Activated CD4-positive, alpha-beta T cell treated with anti-CD3 and anti-CD28 coated beads for 24 hours (primary cell): ENCODE measurements around the gene MAST4.

Experiments used
- DNase-seq, 2 donors: peaks; one replicate each; pipeline ENCODE4 v3.0.0-alpha.2; 2020; ENCODE audit warnings: low read depth in 2 of 2

MAST4 gene

DNA sequence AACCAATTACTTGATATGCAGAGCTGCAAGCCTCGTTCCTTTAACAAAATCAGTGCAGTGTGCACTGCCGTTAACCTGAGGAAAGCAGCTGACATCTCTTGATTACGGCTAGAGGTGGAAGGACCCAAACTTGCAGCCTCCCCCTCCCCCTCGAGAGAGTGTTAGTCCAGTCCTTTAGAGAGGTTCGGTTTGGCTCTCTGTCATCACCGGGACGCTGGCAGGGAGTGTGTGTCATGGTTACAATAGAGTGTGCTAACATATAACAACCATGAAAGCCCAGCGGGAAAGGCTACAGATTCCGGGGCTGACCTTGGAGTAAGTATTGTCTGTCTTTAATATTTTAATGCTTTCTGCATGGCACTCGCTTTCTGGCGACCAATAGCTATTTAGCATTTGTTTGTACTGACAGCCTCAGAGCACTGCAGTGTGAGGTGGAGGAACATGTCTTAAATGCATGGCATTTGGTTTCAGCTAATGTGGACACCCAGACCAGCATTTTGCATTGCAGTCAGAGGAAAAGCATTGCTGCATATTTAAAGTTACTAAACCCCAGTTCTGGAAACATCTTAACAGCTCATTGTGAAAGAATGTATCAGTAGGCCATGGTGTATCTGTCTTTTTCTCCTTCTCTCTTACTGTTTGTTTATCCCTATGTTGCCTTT is 362.9 kb downstream of the MAST4 start:
- DNase-seq: no peak

- no peak for DNase-seq
Observed at GRCh38 chr5:66959653-66960052, 363.5 kb downstream of the MAST4 start.

DNA sequence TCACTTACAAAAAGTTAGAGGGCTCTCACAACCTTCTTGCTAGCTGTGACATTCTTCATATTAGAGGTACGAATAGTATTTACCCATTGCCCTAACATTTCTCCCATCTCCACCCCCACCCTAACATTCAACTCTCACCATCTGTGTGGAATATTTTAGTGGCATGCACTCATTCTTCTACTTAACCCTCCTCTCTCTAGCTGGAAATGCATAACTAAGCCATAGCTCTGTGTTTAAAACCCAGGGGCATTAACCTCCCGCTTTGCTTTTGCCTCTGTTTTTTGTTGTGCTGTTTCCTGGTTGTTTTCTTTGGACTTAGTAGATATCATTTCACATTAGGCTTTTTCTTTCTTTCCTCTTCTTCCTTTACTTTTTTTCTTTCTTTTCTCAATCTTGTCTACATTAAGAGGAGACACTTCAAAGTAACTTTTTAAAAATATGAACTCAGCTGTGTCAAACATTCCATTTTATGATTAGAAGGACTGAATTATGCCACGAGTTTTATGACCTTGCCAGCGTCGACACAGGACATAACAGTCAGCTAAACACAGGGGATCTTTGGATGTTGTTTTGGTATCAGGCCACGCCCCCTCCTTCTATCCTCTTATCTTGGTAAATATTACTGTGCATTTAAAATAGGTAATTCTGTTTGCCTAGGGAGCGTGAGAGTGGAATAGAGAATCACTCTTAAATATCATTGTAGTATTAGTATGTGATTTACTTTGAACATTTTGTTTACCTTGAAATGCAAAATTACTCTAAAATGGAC is 364.4 kb downstream of the MAST4 start:
- DNase-seq: no peak

- DNase-seq: no peak
Observed at GRCh38 chr5:66963559-66963971, 367.4 kb downstream of the MAST4 start.

GRCh38 chr5:66966439-66966838 is 370.2 kb downstream of the MAST4 start:
- DNase-seq: no peak

DNA sequence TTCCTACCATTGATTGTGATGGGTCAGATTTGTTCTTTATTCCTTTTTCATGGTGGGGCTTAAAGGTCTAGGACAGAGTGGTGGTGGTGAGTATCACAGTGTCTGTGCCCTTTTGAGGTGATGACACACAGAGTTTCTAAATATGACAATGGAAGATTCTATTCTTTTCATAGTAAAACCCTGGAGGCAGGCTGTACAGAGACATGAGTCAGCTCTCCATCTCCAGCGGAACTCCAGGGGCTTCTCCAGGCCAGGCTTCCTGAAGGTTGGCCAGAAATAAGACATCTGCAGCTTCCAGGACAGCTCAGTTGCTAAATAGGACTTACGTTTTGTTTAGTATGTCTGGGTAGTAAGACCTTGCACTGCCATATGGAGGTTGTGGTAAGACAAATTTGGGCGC is 370.9 kb downstream of the MAST4 start:
- no peak for DNase-seq

GRCh38 chr5:66967826-66968262 is 371.7 kb downstream of the MAST4 start:
- DNase-seq: no peak

DNA sequence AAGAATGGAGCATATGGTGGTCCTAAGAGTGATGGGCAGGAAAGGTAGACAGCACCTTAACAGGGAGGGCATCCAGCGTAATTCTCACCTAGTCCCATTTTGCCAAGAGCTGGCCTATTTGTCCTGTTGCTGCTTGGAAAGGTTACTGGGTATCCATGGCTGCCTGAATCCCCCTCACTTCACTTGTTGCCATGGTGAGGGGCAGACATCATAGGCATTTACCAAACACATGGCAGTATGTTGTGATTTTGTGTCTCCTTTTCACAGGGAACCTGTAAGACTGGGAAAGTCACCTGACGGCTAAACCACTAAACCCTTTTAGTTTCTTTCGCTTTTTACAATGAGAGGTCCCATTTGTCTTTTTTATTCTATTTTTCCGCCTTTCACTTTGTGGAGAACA is 373.3 kb downstream of the MAST4 start:
- no peak for DNase-seq

GRCh38 chr5:66969963-66970362 is 373.8 kb downstream of the MAST4 start:
- DNase-seq: no peak

- DNase-seq: no peak
Observed at GRCh38 chr5:66972004-66972403, 375.8 kb downstream of the MAST4 start.

DNA sequence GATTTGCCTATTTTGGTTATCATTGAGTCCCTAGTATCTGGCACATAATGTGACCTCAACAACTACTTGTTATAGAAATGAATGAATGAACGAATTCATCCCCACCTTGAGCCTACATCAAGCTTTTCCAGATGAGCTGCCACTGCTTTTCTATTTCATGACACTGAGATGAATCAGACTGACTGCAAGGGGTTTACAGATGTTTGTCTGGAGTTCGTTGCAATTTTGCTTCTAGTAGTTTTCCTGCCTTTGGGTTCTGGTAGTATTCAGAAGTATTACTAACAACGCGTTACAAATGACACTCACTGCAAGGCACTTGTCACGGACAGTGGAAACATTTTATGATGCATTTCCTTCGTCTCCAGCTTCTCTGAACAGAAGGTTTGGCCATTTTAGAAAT is 378.1 kb downstream of the MAST4 start:
- no peak for DNase-seq

- DNase-seq: no peak
Observed at GRCh38 chr5:66976108-66976507, 379.9 kb downstream of the MAST4 start.

GRCh38 chr5:66979738-66980137 is 383.5 kb downstream of the MAST4 start:
- DNase-seq: no peak

DNA sequence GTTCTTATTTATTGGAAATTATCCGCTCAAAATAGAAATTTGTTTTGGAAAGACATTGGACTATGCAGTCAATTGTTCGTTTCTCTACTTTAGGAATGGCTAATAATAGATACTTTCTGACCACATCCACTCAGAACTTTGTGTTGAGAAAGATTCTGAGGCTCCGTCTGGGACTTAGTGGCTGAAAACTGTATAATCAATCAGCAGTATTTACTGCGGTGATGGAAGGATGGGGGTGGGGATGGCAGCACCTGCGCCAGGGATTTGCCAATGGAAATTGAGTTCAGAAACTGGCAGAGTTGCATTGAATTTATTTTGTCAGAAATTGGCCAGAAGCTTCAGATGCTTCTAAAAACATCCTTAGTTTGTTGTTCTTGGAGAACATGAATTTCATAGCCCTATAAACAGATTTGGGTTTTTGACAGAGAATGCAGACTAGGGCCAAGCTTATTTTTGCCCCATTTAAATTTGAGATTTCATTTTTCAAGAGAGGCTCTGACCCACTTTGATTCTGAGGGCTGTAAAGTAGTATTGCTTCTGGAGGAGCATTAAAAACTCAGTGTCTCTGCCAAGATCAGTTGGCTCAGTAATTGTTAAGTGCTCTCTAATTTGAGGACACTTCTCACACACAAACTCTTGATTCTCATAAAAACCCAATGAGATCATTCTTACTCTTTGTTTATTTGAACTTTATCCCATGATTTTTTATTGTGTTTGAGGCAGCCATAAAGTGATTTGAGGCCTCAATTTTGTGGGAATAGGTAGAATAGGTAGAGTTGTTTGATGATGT is 385.3 kb downstream of the MAST4 start:
- no peak for DNase-seq

DNA sequence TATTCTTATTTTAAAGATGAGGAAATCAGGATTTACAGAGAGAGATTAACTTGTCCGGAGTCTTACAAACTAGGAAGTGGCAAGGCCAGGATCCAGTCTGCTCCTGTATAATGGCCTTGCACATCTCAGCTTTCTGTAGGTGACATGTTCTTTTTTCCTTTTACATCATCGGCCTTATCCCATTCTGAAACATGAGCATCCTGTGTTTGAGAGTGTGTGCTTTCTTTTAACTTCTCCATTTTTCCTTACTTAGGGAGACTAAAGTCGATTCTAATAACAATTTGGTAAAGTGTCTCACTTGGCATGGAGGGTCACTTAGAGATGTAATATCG is 385.8 kb downstream of the MAST4 start:
- no peak for DNase-seq

DNA sequence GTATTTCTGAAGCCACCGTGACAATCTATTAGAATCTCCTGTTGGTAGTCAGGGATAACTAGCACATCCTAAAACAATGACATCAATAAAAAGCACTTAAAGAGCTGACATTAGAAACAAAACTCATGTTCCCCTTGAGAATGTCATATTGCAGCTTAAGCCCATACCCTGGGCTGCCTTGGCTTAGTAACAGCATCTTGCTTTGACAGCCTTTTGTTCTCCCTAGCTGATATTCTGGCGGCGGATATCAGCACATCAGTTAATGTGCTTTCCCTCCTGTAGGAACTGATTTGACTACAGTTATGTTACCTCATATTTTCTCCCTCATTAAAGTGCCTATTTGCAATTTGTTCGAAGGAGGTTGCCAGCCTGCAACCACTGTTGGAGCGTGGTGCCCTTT is 386.3 kb downstream of the MAST4 start:
- no peak for DNase-seq

DNA sequence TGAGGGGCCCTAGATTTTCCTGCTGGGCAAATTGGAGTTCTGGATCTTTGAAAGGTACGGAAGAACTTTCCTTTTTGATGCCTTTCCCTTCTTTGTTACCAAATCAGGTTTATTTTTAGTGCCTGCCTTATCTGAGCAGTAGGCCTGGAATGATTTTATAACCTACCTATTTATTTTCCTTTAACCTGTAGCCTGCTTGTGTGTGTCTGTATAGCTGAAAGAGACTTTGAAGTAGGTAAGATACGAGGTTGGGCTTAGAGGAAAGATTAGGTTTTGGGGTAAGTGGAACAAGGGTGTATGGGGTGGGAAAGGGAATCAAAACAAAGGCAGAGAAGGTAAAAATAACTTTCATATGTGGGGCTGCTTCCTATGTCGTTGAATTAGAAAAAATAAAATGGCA is 389.2 kb downstream of the MAST4 start:
- no peak for DNase-seq

- no peak for DNase-seq
Observed at GRCh38 chr5:66986009-66986408, 389.8 kb downstream of the MAST4 start.

- no peak for DNase-seq
Observed at GRCh38 chr5:66986534-66986933, 390.3 kb downstream of the MAST4 start.

- DNase-seq: no peak
Observed at GRCh38 chr5:66987126-66987525, 390.9 kb downstream of the MAST4 start.

DNA sequence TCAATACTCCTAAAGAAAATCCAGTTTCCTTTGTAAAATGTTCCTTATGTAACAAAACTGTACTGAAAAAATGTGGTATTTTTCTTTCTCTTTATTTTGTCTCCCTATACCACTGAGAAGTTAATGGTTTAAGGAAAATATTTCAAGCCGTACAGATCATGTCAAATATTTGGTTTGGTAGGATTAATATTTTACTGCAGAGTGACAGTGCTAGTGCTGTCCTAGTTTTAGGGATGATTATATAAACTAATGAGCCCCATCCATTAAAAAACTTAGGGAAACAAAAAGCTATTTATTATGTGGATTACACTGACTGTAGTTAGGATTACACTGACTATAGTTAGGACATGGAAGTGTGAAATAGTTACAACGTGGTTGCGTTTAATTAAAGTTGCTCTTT is 391.3 kb downstream of the MAST4 start:
- no peak for DNase-seq

GRCh38 chr5:66987949-66988838 is 392.0 kb downstream of the MAST4 start:
- no peak for DNase-seq
